ENCODE results near the gene CLCN1. TPM values are rescaled to one million over a fixed set of nuclear protein-coding genes. Genes with fewer than 3 reads are reported as not detected.

The CLCN1 gene
- total and polyA plus RNA-seq, 12 donors = under 0.01 to 0.32 (median 0.12) TPM; not detected in 8

- Histone ChIP-seq H3K9me3 (replicated peaks in 1 of 3) (no peaks in the 10 kb centered on the region), H3K4me3 (peak overlapping the region in 1 of 4 donors; percentile 65), H3K27ac (no peak overlapping the region), H3K27me3 (peaks cover 17% of the 10 kb centered on the region), H3K36me3 (replicated peaks in 1 of 2) (no peaks in the 10 kb centered on the region), H3K4me1 (replicated peaks in 1 of 2) (peaks cover 8 to 15% of the 10 kb centered on the region in 2 donors)
- DNase-seq = no peak
- intact Hi-C loops (cut with DNase I) = no loop called here
- no peak for TF ChIP-seq CTCF (IDR thresholded peaks at IDR 0.05)
- no peak for TF ChIP-seq POLR2A (IDR thresholded peaks at IDR 0.05)
- WGBS, 4 donors = 3 to 7% (median 3%) methylated on average over 25 to 46 of the region's 46 CpGs
These were observed 45.7 kb downstream of the CLCN1 start for GRCh38 chr7:143361552-143362130.

- Histone ChIP-seq H3K4me3 (peak within 1 kb of the TSS in 1 of 4 donors; percentile 65), H3K4me1 (replicated peaks in 1 of 2) (peaks cover 8 to 15% of the 10 kb centered on the region in 2 donors), H3K27ac (no peak within 1 kb of the TSS), H3K36me3 (replicated peaks in 1 of 2) (no peaks in the 10 kb centered on the region), H3K9me3 (replicated peaks in 1 of 3) (no peaks in the 10 kb centered on the region), H3K27me3 (peaks cover 17% of the 10 kb centered on the region)
- TF ChIP-seq POLR2A (IDR thresholded peaks at IDR 0.05) (no peak), CTCF (IDR thresholded peaks at IDR 0.05) (no peak)
- no peak for DNase-seq
- 0 to 1% (median 1%) methylated on average over 35 to 103 of the region's 112 CpGs for WGBS, 4 donors
- intact Hi-C loops (cut with DNase I) = no loop called here
These were observed 46.5 kb downstream of the CLCN1 start, which contains the start of gene FAM131B for GRCh38 chr7:143362131-143363015. Gene FAM131B, minus strand, starts transcription at chr7:143362713. Its CDS starts 110 bp downstream, at chr7:143362603.

- Histone ChIP-seq H3K9me3 (replicated peaks in 1 of 3) (no peaks in the 10 kb centered on the region), H3K4me3 (peak overlapping the region in 1 of 4 donors; percentile 65), H3K4me1 (replicated peaks in 1 of 2) (peaks cover 8 to 15% of the 10 kb centered on the region in 2 donors), H3K27ac (no peak overlapping the region), H3K36me3 (replicated peaks in 1 of 2) (no peaks in the 10 kb centered on the region), H3K27me3 (peaks cover 17% of the 10 kb centered on the region)
- TF ChIP-seq CTCF (IDR thresholded peaks at IDR 0.05) (no peak), POLR2A (IDR thresholded peaks at IDR 0.05) (no peak)
- DNase-seq = no peak
- intact Hi-C loops (cut with DNase I) = no loop called here
- 41 to 62% (median 47%) methylated on average over 16 to 19 of the region's 19 CpGs for WGBS, 4 donors
These were observed 47.4 kb downstream of the CLCN1 start for GRCh38 chr7:143363016-143363937.
